ENCODE data around the gene ASRGL1.
"Not testable (repeated sequence)": the region's sequence is repeated elsewhere in the genome, so short reads cannot be mapped to it uniquely, and the experiment has no call there.

Gene ASRGL1

GRCh38 chr11:62372871-62373270, 35.6 kb downstream of the ASRGL1 start:
- no CpG with 5 or more reads among the region's 6 CpGs for WGBS (ENCODE audit: extremely low coverage, insufficient coverage, low lambda C conversion rate)
- no peak overlapping the region for H3K4ac ChIP-seq (ENCODE audit: low read depth, low read length)
- no peak overlapping the region for H3K4me3 ChIP-seq (ENCODE audit: low read length)
- no peaks in the 10 kb centered on the region for H3K4me1 ChIP-seq (ENCODE audit: control insufficient read depth, low read depth, low read length)
- no peak overlapping the region for H2AK5ac ChIP-seq (ENCODE audit: low read length)
- H3K79me2 ChIP-seq (ENCODE audit: control insufficient read depth, insufficient read depth, low read length): no peaks in the 10 kb centered on the region
- H4K5ac ChIP-seq (ENCODE audit: low read length): no peak overlapping the region
- DNase-seq: no peak
- H3K79me1 ChIP-seq (ENCODE audit: low read length): no peaks in the 10 kb centered on the region
- H3K4me2 ChIP-seq (ENCODE audit: low read length): no peak overlapping the region
- no peak overlapping the region for H2BK5ac ChIP-seq (ENCODE audit: low read length)
- no peak overlapping the region for H4K8ac ChIP-seq (ENCODE audit: low read depth, low read length)
- no peak overlapping the region for H3K23ac ChIP-seq (ENCODE audit: low read length)
- H3K27me3 ChIP-seq (ENCODE audit: insufficient read depth, low read length, poor library complexity): no peaks in the 10 kb centered on the region
- H3K9ac ChIP-seq (ENCODE audit: low read length): no peak overlapping the region
- no peak overlapping the region for H3K18ac ChIP-seq (ENCODE audit: low read length)
- H3K27ac ChIP-seq (ENCODE audit: low read depth, low read length): no peak overlapping the region
- H3K56ac ChIP-seq (ENCODE audit: low read length): no peak overlapping the region
- H3K36me3 ChIP-seq (ENCODE audit: control insufficient read depth, insufficient read depth, low read length): no peaks in the 10 kb centered on the region
- H2BK120ac ChIP-seq (ENCODE audit: low read depth, low read length): no peak overlapping the region
- no peak overlapping the region for H2BK15ac ChIP-seq (replicated peaks; ENCODE audit: low read depth)

- Histone ChIP-seq H4K8ac (ENCODE audit: low read depth, low read length) (no peak overlapping the region), H3K56ac (ENCODE audit: low read length) (peak overlapping the region; percentile 34), H2BK5ac (ENCODE audit: low read length) (no peak overlapping the region), H3K4ac (ENCODE audit: low read depth, low read length) (no peak overlapping the region), H2BK120ac (ENCODE audit: low read depth, low read length) (no peak overlapping the region), H2BK15ac (replicated peaks; ENCODE audit: low read depth) (no peak overlapping the region), H3K4me1 (ENCODE audit: control insufficient read depth, low read depth, low read length) (no peaks in the 10 kb centered on the region), H3K79me2 (ENCODE audit: control insufficient read depth, insufficient read depth, low read length) (no peaks in the 10 kb centered on the region), H3K4me3 (ENCODE audit: low read length) (no peak overlapping the region), H3K27me3 (ENCODE audit: insufficient read depth, low read length, poor library complexity) (no peaks in the 10 kb centered on the region), H4K5ac (ENCODE audit: low read length) (no peak overlapping the region), H3K27ac (ENCODE audit: low read depth, low read length) (no peak overlapping the region), H3K4me2 (ENCODE audit: low read length) (no peak overlapping the region), H3K79me1 (ENCODE audit: low read length) (no peaks in the 10 kb centered on the region), H3K23ac (ENCODE audit: low read length) (no peak overlapping the region), H3K18ac (ENCODE audit: low read length) (no peak overlapping the region), H3K9ac (ENCODE audit: low read length) (no peak overlapping the region), H3K36me3 (ENCODE audit: control insufficient read depth, insufficient read depth, low read length) (no peaks in the 10 kb centered on the region), H2AK5ac (ENCODE audit: low read length) (no peak overlapping the region)
- peak; percentile 71 for DNase-seq
- no CpG with 5 or more reads among the region's 18 CpGs for whole genome bisulfite sequencing (ENCODE audit: extremely low coverage, insufficient coverage, low lambda C conversion rate)
Observed at GRCh38 chr11:62373464-62374119, 36.3 kb downstream of the ASRGL1 start.

- Histone ChIP-seq H3K27ac (ENCODE audit: low read depth, low read length) (no peak overlapping the region), H2BK15ac (replicated peaks; ENCODE audit: low read depth) (no peak overlapping the region), H2AK5ac (ENCODE audit: low read length) (no peak overlapping the region), H3K79me1 (ENCODE audit: low read length) (no peaks in the 10 kb centered on the region), H3K36me3 (ENCODE audit: control insufficient read depth, insufficient read depth, low read length) (no peaks in the 10 kb centered on the region), H3K9ac (ENCODE audit: low read length) (no peak overlapping the region), H3K56ac (ENCODE audit: low read length) (no peak overlapping the region), H3K4ac (ENCODE audit: low read depth, low read length) (no peak overlapping the region), H4K5ac (ENCODE audit: low read length) (no peak overlapping the region), H3K4me2 (ENCODE audit: low read length) (no peak overlapping the region), H2BK120ac (ENCODE audit: low read depth, low read length) (no peak overlapping the region), H3K23ac (ENCODE audit: low read length) (no peak overlapping the region), H3K4me1 (ENCODE audit: control insufficient read depth, low read depth, low read length) (no peaks in the 10 kb centered on the region), H3K79me2 (ENCODE audit: control insufficient read depth, insufficient read depth, low read length) (no peaks in the 10 kb centered on the region), H3K18ac (ENCODE audit: low read length) (no peak overlapping the region), H4K8ac (ENCODE audit: low read depth, low read length) (no peak overlapping the region), H2BK5ac (ENCODE audit: low read length) (no peak overlapping the region), H3K27me3 (ENCODE audit: insufficient read depth, low read length, poor library complexity) (no peaks in the 10 kb centered on the region), H3K4me3 (ENCODE audit: low read length) (no peak overlapping the region)
- no CpG with 5 or more reads among the region's 9 CpGs for WGBS (ENCODE audit: extremely low coverage, insufficient coverage, low lambda C conversion rate)
- DNase-seq: no peak
Observed at GRCh38 chr11:62374801-62375200, 37.6 kb downstream of the ASRGL1 start.

- not testable (repeated sequence) for H4K5ac ChIP-seq (ENCODE audit: low read length); H3K27ac ChIP-seq (ENCODE audit: low read depth, low read length); H3K27me3 ChIP-seq (ENCODE audit: insufficient read depth, low read length, poor library complexity); H3K4me3 ChIP-seq (ENCODE audit: low read length); H3K56ac ChIP-seq (ENCODE audit: low read length); H2AK5ac ChIP-seq (ENCODE audit: low read length); H3K4me2 ChIP-seq (ENCODE audit: low read length); H3K79me2 ChIP-seq (ENCODE audit: control insufficient read depth, insufficient read depth, low read length); H2BK120ac ChIP-seq (ENCODE audit: low read depth, low read length); H3K79me1 ChIP-seq (ENCODE audit: low read length); H4K8ac ChIP-seq (ENCODE audit: low read depth, low read length); H2BK5ac ChIP-seq (ENCODE audit: low read length); H3K36me3 ChIP-seq (ENCODE audit: control insufficient read depth, insufficient read depth, low read length); H3K4me1 ChIP-seq (ENCODE audit: control insufficient read depth, low read depth, low read length); H2BK15ac ChIP-seq (replicated peaks; ENCODE audit: low read depth); H3K4ac ChIP-seq (ENCODE audit: low read depth, low read length); H3K9ac ChIP-seq (ENCODE audit: low read length); H3K23ac ChIP-seq (ENCODE audit: low read length); H3K18ac ChIP-seq (ENCODE audit: low read length)
- peak; percentile 73 for DNase-seq
- WGBS (ENCODE audit: extremely low coverage, insufficient coverage, low lambda C conversion rate): no CpG with 5 or more reads among the region's 9 CpGs
Observed at GRCh38 chr11:62378459-62379063, 41.3 kb downstream of the ASRGL1 start.

DNA sequence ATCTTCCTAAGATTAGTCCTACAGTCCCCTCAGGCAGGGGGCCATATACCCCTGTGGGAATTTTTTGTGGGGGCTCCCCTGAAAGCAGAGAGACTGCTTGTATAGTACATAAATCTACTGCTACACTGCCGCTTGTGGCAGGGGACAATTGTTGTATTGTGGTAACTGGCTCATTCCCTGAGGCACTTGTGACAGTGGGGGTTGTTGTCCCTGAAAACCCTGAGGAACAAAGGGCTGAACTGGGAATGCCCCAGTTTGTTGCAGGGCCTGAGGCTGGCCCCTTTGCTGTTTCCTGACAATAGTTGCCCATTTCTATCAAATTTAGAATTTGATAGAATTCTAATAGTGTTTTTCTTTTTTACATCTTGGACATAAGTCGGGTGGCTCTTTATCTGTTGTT, 42.3 kb downstream of the ASRGL1 start:
- H3K18ac ChIP-seq (ENCODE audit: low read length); H3K4me1 ChIP-seq (ENCODE audit: control insufficient read depth, low read depth, low read length); H4K5ac ChIP-seq (ENCODE audit: low read length); H4K8ac ChIP-seq (ENCODE audit: low read depth, low read length); H3K79me2 ChIP-seq (ENCODE audit: control insufficient read depth, insufficient read depth, low read length); H2BK120ac ChIP-seq (ENCODE audit: low read depth, low read length); H2BK5ac ChIP-seq (ENCODE audit: low read length); H2AK5ac ChIP-seq (ENCODE audit: low read length); H3K4ac ChIP-seq (ENCODE audit: low read depth, low read length); H3K4me2 ChIP-seq (ENCODE audit: low read length); H2BK15ac ChIP-seq (replicated peaks; ENCODE audit: low read depth); H3K36me3 ChIP-seq (ENCODE audit: control insufficient read depth, insufficient read depth, low read length); DNase-seq; H3K27me3 ChIP-seq (ENCODE audit: insufficient read depth, low read length, poor library complexity); H3K9ac ChIP-seq (ENCODE audit: low read length); H3K27ac ChIP-seq (ENCODE audit: low read depth, low read length); H3K4me3 ChIP-seq (ENCODE audit: low read length); H3K23ac ChIP-seq (ENCODE audit: low read length); H3K79me1 ChIP-seq (ENCODE audit: low read length); H3K56ac ChIP-seq (ENCODE audit: low read length): not testable (repeated sequence)
- no CpG with 5 or more reads among the region's 2 CpGs for WGBS (ENCODE audit: extremely low coverage, insufficient coverage, low lambda C conversion rate)

DNA sequence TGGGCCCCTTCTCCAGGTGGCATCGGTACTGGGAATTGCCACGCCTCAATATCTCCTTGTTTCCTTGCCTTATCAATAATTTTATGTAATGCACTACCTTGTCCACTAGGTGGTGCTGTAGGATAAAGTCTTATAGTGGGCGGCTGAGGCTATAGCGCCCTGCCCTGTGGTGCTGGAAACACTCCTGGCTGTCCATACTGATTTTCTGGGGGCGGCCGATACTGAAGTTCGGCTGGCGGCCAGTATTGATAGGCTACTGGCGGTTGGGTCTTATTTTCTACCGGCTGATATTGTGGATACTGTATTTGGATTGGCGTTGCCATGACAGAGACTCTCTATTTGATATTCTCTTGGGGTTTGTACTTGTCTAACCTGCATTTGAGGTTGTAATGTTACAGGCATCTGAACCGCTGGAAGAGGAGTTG, 43.6 kb downstream of the ASRGL1 start:
- not testable (repeated sequence) for H3K18ac ChIP-seq (ENCODE audit: low read length); H3K79me1 ChIP-seq (ENCODE audit: low read length); H3K27ac ChIP-seq (ENCODE audit: low read depth, low read length); H2BK15ac ChIP-seq (replicated peaks; ENCODE audit: low read depth); H2BK120ac ChIP-seq (ENCODE audit: low read depth, low read length); H2AK5ac ChIP-seq (ENCODE audit: low read length); H4K8ac ChIP-seq (ENCODE audit: low read depth, low read length); H4K5ac ChIP-seq (ENCODE audit: low read length); H3K36me3 ChIP-seq (ENCODE audit: control insufficient read depth, insufficient read depth, low read length); H3K4ac ChIP-seq (ENCODE audit: low read depth, low read length); H3K9ac ChIP-seq (ENCODE audit: low read length); H2BK5ac ChIP-seq (ENCODE audit: low read length); H3K56ac ChIP-seq (ENCODE audit: low read length); H3K23ac ChIP-seq (ENCODE audit: low read length); H3K4me3 ChIP-seq (ENCODE audit: low read length); H3K4me2 ChIP-seq (ENCODE audit: low read length); H3K4me1 ChIP-seq (ENCODE audit: control insufficient read depth, low read depth, low read length); H3K79me2 ChIP-seq (ENCODE audit: control insufficient read depth, insufficient read depth, low read length); H3K27me3 ChIP-seq (ENCODE audit: insufficient read depth, low read length, poor library complexity)
- peak; percentile 84 for DNase-seq
- no CpG with 5 or more reads among the region's 12 CpGs for WGBS (ENCODE audit: extremely low coverage, insufficient coverage, low lambda C conversion rate)

Measured in mesendoderm (in vitro differentiated cells).